Pons (tissue), 1 donor: ENCODE results near the gene RGS6.

ENCODE experiments used
- DNase-seq: peaks from one replicate; pipeline ENCODE4 v3.0.0-alpha.2; 2016; ENCODE audit warnings: low spot score

The RGS6 gene

DNA sequence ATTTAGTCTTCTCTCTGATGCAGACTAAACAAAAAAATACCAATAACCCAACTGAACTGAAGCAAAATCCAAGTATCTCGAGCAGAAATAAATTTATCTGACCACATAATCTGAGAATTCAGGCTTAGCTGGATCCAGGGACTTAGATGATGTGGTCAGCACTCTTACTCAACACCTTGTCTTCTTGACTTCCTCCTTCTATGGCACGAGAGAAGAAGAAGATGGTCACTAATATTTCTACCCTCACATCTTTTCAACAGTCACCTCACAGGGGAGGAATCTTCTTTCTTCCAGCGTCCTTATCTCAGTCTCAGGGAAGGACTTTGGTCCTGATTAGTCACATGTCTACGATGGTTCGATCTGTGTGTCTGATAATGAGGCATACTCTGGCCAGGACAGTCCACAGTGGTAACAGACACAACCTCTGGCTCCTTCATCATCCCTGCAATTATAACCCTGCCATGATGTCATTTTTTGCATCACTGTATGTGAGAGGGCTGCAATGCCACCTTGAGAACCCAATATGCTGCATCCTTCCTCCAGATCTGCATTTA, 15.8 kb downstream of the RGS6 start:
- no peak for DNase-seq

- no peak for DNase-seq
These were observed 20.4 kb downstream of the RGS6 start for GRCh38 chr14:71952381-71953363.

DNA sequence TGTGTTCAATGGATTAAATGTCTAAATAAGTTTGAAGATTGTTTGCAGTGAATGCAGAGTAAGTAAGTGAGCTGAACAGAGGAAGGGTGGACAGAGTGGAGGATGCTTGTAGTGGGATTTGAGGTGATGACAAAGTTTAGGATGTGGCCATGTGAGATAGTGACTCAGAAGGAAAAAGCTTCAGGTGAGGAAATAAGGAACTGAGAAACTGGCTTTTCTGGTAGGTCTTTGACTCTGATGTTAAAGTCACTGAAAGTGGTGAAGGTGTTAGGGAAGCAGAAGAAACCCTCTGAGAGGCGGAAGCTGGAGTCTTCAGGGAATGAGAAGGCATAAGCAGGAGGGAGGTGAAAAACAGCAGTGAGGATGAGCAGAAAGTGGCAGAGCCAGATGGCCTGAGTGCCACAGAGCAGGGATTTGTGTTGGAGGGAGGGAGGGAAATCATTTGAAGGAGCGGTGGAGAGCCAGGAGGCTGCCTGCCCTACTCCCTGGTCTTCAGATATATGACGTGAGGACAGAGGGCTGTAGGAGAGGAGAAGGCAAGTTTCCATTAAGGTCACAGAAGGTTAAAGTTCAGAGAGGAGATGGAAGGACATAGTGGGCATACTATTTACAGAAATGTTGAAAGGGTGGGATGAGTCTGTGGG, 24.8 kb downstream of the RGS6 start:
- DNase-seq, result no peak

- no peak for DNase-seq
These were observed 26.8 kb downstream of the RGS6 start for GRCh38 chr14:71959055-71959454.

- DNase-seq, result no peak
These were observed 28.5 kb downstream of the RGS6 start for GRCh38 chr14:71960494-71961353.

GRCh38 chr14:71961972-71962371, 29.7 kb downstream of the RGS6 start:
- no peak for DNase-seq

- DNase-seq, result no peak
These were observed 32.5 kb downstream of the RGS6 start for GRCh38 chr14:71964716-71965115.

GRCh38 chr14:71966528-71966927, 34.3 kb downstream of the RGS6 start:
- no peak for DNase-seq

DNA sequence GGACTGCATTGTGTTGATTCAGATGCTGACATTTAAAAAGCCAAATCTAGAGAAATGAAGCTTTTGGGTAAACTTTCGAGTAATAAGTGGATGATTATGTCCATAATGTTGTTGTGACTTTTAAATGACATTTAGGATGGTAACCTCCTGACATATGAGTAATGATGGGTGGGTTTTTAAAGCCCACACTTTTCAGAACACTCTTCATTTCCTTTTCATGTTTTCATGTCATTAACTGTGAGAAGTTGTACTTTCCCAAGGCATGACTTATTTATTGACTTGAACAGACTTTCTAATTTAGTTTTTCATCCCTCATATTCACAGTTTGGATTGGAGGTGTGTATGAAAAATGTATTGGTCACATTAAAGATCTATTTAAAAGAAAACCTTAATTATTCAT, 35.5 kb downstream of the RGS6 start:
- no peak for DNase-seq

- no peak for DNase-seq
These were observed 38.0 kb downstream of the RGS6 start for GRCh38 chr14:71970272-71970671.

- DNase-seq, result no peak
These were observed 53.4 kb downstream of the RGS6 start for GRCh38 chr14:71985538-71986189.

GRCh38 chr14:71988476-71988875, 56.2 kb downstream of the RGS6 start:
- DNase-seq, result no peak

DNA sequence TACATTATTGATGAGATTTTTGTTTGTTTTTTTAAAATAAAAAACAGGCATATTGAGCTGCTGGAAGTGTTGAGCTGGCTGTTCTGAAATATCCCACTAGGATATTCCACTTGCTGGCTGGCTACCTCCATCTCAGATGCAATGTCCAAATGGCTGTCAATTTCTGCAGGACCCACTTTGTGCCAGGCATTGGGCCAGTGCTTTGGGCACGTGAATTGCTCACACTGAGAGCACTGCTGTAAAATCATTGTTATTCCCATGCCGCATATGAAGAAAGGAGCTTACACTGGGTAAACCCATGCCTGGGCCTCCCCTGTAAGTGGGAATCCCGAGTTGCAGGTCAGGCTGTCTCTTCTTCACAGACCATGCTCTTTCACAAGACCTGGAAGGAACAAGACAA, 56.7 kb downstream of the RGS6 start:
- DNase-seq, result no peak

DNA sequence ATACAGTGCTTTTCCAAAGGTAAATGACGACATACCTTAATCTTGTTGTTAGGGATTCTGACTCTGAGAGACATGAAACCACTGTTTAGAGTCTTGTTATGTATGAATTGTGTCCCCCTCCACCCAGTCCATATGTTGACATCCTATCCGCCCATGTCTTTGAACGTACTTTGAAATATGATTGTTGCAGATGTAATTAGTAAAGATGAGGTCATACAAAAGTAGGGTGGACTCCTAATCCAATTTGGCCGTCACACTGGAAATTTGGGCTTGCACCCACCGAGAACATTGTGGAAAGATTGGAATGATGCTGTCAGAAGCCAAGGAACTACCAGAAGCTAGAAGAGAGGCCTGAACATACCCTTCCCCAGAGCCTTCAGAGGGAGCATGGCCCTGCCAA, 62.2 kb downstream of the RGS6 start:
- no peak for DNase-seq

GRCh38 chr14:71995741-71996140, 63.5 kb downstream of the RGS6 start:
- DNase-seq, result no peak

GRCh38 chr14:71996610-71997009, 64.4 kb downstream of the RGS6 start:
- no peak for DNase-seq

DNA sequence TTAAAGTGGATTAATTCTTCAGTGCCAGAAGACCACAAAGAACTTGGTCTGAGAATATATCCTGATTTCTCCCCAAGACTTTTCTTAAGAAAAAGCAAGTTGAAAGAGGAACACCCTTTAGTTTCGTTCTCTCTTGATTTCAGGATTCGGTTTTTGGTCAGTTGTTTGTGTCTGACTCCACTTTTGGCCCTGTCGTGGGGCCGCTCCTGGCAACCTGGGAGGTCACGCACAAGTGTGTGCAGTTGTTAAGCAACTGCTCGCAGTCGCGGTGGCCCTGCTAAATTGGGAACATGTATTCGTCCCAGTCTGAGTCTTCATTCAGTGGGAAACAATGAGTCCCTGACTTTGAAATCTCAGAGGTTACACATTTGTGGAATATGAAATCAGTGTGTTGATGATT, 68.7 kb downstream of the RGS6 start:
- peak; percentile 62 for DNase-seq

DNA sequence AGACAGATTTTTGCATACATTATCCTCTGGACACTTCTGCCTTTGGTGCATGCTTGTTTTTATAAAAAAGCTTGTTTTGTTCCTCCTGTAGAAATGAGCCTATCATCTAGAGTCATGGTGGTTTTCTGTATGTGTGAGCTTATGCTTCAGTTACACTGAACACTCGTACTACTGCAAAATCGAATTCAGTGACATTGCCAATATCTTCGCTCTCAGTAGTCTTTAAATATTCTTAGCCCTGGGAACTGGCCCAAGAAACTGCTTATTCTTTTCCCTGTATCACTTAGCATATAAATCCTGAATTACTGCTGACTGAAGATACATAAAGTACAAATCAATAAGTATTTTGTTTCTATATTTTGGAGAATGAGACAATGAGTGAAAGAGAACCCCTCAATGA, 70.5 kb downstream of the RGS6 start:
- no peak for DNase-seq

GRCh38 chr14:72008666-72009065, 76.4 kb downstream of the RGS6 start:
- no peak for DNase-seq

GRCh38 chr14:72010474-72010873, 78.2 kb downstream of the RGS6 start:
- DNase-seq, result no peak

DNA sequence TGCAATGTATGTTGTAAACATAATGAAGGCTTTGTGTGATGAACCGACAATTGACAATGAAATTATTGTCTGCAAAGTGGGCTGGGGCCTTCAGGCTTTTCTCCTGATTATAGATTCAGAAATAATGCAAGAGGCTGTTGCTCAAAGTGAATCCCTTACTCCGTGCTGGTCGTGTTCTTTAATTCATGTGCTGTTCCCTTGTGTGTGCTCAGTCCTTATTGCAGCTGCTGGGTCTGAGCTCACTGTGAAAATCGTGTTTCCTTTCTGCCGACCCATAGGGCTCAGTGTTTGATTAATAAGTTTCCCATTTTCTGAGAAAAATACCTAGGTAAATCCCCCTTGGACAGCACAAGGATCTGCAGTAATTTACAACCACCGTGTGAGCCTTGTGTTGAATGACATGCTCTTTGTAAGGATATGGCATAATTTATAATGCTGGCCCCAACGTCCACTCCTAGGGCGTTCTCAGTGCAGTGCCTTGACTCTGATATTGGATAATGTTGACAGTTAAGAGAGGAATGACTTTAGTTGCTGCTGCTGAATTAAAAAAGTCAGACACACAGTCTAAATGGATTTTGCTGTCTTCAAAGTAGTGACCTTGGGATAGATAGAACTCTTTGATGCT, 81.6 kb downstream of the RGS6 start:
- peak; percentile 62 for DNase-seq
